Measurements from ENCODE around the gene ATP5F1D.

ATP5F1D gene

GRCh38 chr19:1270854-1271527 is 29.4 kb downstream of the ATP5F1D start:
- no peak for DNase-seq (ENCODE audit: low read depth)

- no peak for DNase-seq (ENCODE audit: low read depth)
These were observed 30.2 kb downstream of the ATP5F1D start for GRCh38 chr19:1271528-1272422.

GRCh38 chr19:1272423-1273262 is 31.1 kb downstream of the ATP5F1D start:
- DNase-seq (ENCODE audit: low read depth): no peak

- DNase-seq (ENCODE audit: low read depth): no peak
These were observed 31.9 kb downstream of the ATP5F1D start for GRCh38 chr19:1273263-1274041.

GRCh38 chr19:1274081-1274851 is 32.7 kb downstream of the ATP5F1D start:
- DNase-seq (ENCODE audit: low read depth): no peak

- DNase-seq (ENCODE audit: low read depth): no peak
These were observed 33.3 kb downstream of the ATP5F1D start for GRCh38 chr19:1274852-1275259.

- peak; percentile 98 for DNase-seq (ENCODE audit: low read depth)
These were observed 33.9 kb downstream of the ATP5F1D start, which contains the start of gene FAM174C for GRCh38 chr19:1275260-1275975. TSS of gene FAM174C (plus strand) at chr19:1275530. CDS start at chr19:1275550, 20 bp downstream.

GRCh38 chr19:1275976-1276627 is 34.6 kb downstream of the ATP5F1D start:
- DNase-seq (ENCODE audit: low read depth): no peak

- DNase-seq (ENCODE audit: low read depth): no peak
These were observed 35.1 kb downstream of the ATP5F1D start for GRCh38 chr19:1276628-1277022.

- DNase-seq (ENCODE audit: low read depth): no peak
These were observed 35.5 kb downstream of the ATP5F1D start for GRCh38 chr19:1277061-1277460.

- DNase-seq (ENCODE audit: low read depth): no peak
These were observed 36.5 kb downstream of the ATP5F1D start for GRCh38 chr19:1278074-1278473.

- DNase-seq (ENCODE audit: low read depth): no peak
These were observed 37.4 kb downstream of the ATP5F1D start for GRCh38 chr19:1278713-1279660.

GRCh38 chr19:1279782-1280341 is 38.3 kb downstream of the ATP5F1D start:
- DNase-seq (ENCODE audit: low read depth): peak; percentile 44

- DNase-seq (ENCODE audit: low read depth): no peak
These were observed 39.4 kb downstream of the ATP5F1D start for GRCh38 chr19:1280636-1281568.

- DNase-seq (ENCODE audit: low read depth): no peak
These were observed 40.2 kb downstream of the ATP5F1D start for GRCh38 chr19:1281569-1282287.

GRCh38 chr19:1282588-1283206 is 41.1 kb downstream of the ATP5F1D start:
- no peak for DNase-seq (ENCODE audit: low read depth)

Measured in T-helper 22 cell (primary cell).